ENCODE measurements around the gene ATF5.

Gene ATF5

DNA sequence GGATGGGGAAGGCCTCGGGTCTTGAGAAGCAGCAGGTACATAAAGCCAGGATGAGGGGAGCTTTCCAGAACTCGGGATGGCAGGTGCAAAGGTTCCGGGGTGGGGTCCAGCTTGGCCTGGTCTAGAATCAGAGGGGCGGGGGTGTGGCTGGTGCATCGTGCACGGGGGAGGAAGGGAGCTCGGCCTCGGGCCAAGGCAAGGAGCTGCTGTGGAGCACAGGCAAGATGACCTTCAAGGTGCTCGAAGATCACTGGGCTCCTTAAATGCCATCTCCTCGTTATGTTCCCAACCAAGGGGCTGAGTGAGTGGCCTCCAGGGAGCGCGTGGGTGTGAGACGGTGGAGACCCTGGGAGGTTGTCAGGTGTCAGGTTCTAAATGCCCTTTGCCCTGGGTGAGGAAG lies 48.1 kb downstream of the ATF5 start:
- Histone ChIP-seq H3K4me1 (ENCODE audit: insufficient read depth, poor library complexity, severe bottlenecking) (no peaks in the 10 kb centered on the region), H3K9me3 (ENCODE audit: severe bottlenecking) (no peaks in the 10 kb centered on the region), H3K36me3 (ENCODE audit: low read depth) (no peaks in the 10 kb centered on the region), H3K27ac (ENCODE audit: poor library complexity, severe bottlenecking) (no peak overlapping the region), H3K4me3 (ENCODE audit: severe bottlenecking) (no peak overlapping the region), H3K27me3 (ENCODE audit: insufficient read depth, poor library complexity, severe bottlenecking) (no peaks in the 10 kb centered on the region)
- ATAC-seq (ENCODE audit: low read depth) (no peak), DNase-seq (ENCODE audit: low spot score) (no peak)
- TF ChIP-seq, protein P1, sequence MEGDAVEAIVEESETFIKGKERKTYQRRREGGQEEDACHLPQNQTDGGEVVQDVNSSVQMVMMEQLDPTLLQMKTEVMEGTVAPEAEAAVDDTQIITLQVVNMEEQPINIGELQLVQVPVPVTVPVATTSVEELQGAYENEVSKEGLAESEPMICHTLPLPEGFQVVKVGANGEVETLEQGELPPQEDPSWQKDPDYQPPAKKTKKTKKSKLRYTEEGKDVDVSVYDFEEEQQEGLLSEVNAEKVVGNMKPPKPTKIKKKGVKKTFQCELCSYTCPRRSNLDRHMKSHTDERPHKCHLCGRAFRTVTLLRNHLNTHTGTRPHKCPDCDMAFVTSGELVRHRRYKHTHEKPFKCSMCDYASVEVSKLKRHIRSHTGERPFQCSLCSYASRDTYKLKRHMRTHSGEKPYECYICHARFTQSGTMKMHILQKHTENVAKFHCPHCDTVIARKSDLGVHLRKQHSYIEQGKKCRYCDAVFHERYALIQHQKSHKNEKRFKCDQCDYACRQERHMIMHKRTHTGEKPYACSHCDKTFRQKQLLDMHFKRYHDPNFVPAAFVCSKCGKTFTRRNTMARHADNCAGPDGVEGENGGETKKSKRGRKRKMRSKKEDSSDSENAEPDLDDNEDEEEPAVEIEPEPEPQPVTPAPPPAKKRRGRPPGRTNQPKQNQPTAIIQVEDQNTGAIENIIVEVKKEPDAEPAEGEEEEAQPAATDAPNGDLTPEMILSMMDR (IDR thresholded peaks at IDR 0.05; ENCODE audit: poor library complexity, severe bottlenecking): no peak

DNA sequence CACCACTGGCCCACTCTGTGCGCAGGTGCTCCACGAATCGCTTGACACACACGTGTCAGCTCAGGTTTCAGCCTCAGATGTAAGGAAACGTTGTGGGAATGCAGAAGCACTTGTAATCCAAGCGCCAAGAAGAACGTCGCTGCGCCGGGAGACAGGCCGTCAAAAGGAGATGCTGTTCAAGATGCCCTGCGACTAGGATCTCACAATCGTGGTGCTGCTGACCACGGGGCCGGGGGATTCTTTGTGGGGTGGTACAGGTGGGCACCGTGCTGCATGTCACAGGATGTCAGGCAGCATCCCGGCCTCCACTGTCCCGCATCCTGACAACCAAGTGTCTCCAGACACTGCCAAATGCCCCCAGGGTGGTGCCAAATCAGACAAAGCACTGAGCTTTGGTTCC lies 48.9 kb downstream of the ATF5 start:
- Histone ChIP-seq H3K36me3 (ENCODE audit: low read depth) (no peaks in the 10 kb centered on the region), H3K4me3 (ENCODE audit: severe bottlenecking) (no peak overlapping the region), H3K9me3 (ENCODE audit: severe bottlenecking) (no peaks in the 10 kb centered on the region), H3K27ac (ENCODE audit: poor library complexity, severe bottlenecking) (no peak overlapping the region), H3K27me3 (ENCODE audit: insufficient read depth, poor library complexity, severe bottlenecking) (no peaks in the 10 kb centered on the region), H3K4me1 (ENCODE audit: insufficient read depth, poor library complexity, severe bottlenecking) (no peaks in the 10 kb centered on the region)
- no peak for ATAC-seq (ENCODE audit: low read depth)
- DNase-seq (ENCODE audit: low spot score): no peak
- TF ChIP-seq, protein P1 (IDR thresholded peaks at IDR 0.05; ENCODE audit: poor library complexity, severe bottlenecking): no peak

DNA sequence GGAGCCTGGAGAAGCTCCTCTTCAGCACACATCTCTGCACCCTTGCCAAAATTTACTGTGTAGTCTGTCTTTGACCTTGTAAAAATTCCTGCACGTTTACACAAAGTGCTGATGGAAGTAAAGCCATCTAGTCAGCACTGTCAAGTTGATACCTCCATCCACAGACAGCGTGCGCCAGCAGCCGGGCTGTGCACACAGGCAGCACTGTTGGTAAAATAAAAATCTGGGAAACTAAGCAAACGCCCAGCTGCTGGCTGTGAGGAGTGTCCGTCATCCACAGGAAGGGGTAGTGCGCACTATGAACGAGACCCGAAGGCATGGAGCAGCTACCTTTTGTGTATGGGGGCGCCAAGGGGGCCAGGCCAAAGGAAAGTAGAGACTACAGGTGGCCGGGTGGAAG lies 49.3 kb downstream of the ATF5 start:
- no peaks in the 10 kb centered on the region for H3K9me3 ChIP-seq (ENCODE audit: severe bottlenecking)
- H3K4me1 ChIP-seq (ENCODE audit: insufficient read depth, poor library complexity, severe bottlenecking): no peaks in the 10 kb centered on the region
- no peak overlapping the region for H3K27ac ChIP-seq (ENCODE audit: poor library complexity, severe bottlenecking)
- no peaks in the 10 kb centered on the region for H3K36me3 ChIP-seq (ENCODE audit: low read depth)
- TF ChIP-seq, protein P1 (IDR thresholded peaks at IDR 0.05; ENCODE audit: poor library complexity, severe bottlenecking): no peak
- no peaks in the 10 kb centered on the region for H3K27me3 ChIP-seq (ENCODE audit: insufficient read depth, poor library complexity, severe bottlenecking)
- H3K4me3 ChIP-seq (ENCODE audit: severe bottlenecking): no peak overlapping the region
- DNase-seq (ENCODE audit: low spot score) (no peak), ATAC-seq (ENCODE audit: low read depth) (no peak)

DNA sequence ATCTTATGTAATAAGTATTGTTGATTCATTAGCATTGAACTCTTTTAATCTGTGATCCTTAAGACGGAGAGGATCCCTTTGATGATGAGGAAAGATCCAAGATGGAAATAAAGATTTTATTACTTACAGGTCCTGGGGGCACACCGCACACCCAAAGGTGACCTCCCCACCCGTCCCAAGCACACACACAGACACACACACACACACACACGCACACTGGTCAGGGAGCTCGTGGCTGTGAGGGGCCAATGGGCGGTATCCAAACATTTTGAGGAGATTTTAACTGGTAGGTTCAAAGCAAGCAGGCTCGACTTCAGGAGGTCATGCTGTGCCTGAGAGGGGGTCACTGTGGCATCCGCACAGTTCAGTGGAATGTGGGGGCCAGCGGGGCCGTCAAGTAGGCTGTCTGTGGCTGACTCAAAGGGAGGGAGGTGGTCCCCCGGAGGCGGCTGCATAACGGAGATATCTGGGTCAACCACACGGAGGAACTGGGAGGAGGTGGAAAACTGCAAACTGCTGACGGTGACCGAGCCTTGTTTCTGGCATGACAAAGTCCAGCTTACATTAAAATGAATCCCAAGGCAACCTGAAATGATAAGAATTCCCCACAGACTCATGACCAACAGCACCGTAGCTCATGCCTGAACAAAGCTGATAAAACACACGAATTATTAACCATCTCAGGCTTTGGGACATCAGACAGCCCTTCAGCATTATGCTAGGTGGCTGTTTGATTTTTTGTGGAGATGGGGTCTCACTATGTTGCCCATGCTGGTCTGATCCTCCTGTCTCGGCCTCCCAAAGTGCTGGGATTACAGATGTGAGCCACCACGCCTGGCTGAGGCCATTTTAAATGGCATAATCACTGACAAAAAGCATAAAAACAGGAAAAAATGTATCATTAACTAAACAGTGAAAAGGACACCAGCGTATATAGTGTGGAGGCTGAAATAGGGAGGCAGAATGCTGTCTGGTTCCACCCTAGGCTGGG lies 52.9 kb downstream of the ATF5 start:
- no peak overlapping the region for H3K4me3 ChIP-seq (ENCODE audit: severe bottlenecking)
- no peaks in the 10 kb centered on the region for H3K9me3 ChIP-seq (ENCODE audit: severe bottlenecking)
- TF ChIP-seq, protein P1 (IDR thresholded peaks at IDR 0.05; ENCODE audit: poor library complexity, severe bottlenecking): no peak
- H3K27me3 ChIP-seq (ENCODE audit: insufficient read depth, poor library complexity, severe bottlenecking): no peaks in the 10 kb centered on the region
- no peak overlapping the region for H3K27ac ChIP-seq (ENCODE audit: poor library complexity, severe bottlenecking)
- DNase-seq (ENCODE audit: low spot score): no peak
- no peak for ATAC-seq (ENCODE audit: low read depth)
- no peaks in the 10 kb centered on the region for H3K4me1 ChIP-seq (ENCODE audit: insufficient read depth, poor library complexity, severe bottlenecking)
- peaks cover 8% of the 10 kb centered on the region; the same call in 1 of the 2 replicates for H3K36me3 ChIP-seq (ENCODE audit: low read depth)

Measured in RWPE2 (cell line).